Natural killer cell (primary cell): ENCODE results near the gene HCFC1. TPM values are rescaled to one million over a fixed set of nuclear protein-coding genes. Genes with fewer than 3 reads are reported as not detected.
A peak's percentile ranks its signal among the peaks of the same experiment; 100 is the strongest.

Experiments
- ATAC-seq, 3 donors: fragments of 150-1000 bp in 2 of 3; fragments of 200-7000 bp in 1 of 3; cut with Tn5 transposase; 1 replicate in 1 of 3; 2 replicates in 2 of 3; pipeline ENCODE4 v1.10.0; 2021; ENCODE audit warnings: mild to moderate bottlenecking in 2 of 3, moderate library complexity in 2 of 3
- DNase-seq, 2 donors: peaks; one replicate each; pipeline versions ENCODE4 v3.0.0 to v3.0.0-alpha.2; 2013 to 2021; ENCODE audit warnings: mixed read lengths in 1 of 2
- H3K27ac ChIP-seq: one replicate; pipeline ENCODE4 v1.5.1; 2013; ENCODE audit warnings: mild to moderate bottlenecking, low read length
- H3K27me3 ChIP-seq: one replicate; pipeline ENCODE4 v1.6.1; 2013; ENCODE audit warnings: low read length; ENCODE audit not compliant: control insufficient read depth, insufficient read depth
- H3K36me3 ChIP-seq: one replicate; pipeline ENCODE4 v1.6.1; 2013; ENCODE audit warnings: low read length; ENCODE audit not compliant: control insufficient read depth, insufficient read depth
- H3K4me1 ChIP-seq: one replicate; pipeline ENCODE4 v1.6.1; 2013; ENCODE audit warnings: low read length; ENCODE audit not compliant: control insufficient read depth, insufficient read depth
- H3K4me3 ChIP-seq: one replicate; pipeline ENCODE4 v1.5.1; 2013; ENCODE audit warnings: low read length
- H3K9me3 ChIP-seq: one replicate; pipeline ENCODE4 v1.6.1; 2013; ENCODE audit warnings: low read length; ENCODE audit not compliant: control insufficient read depth, insufficient read depth
- H3K27ac Mint-ChIP-seq, 2 donors: one replicate each; pipeline ENCODE4 v1.8.0; 2022; ENCODE audit warnings: mild to moderate bottlenecking in 2 of 2, mixed read lengths in 2 of 2, moderate library complexity in 1 of 2
- H3K27me3 Mint-ChIP-seq, 2 donors: one replicate each; pipeline ENCODE4 v1.8.0; 2022; ENCODE audit warnings: low read depth in 2 of 2, mixed read lengths in 2 of 2
- H3K36me3 Mint-ChIP-seq: one replicate; pipeline ENCODE4 v1.8.0; 2022; ENCODE audit warnings: mixed read lengths
- H3K4me1 Mint-ChIP-seq, 2 donors: one replicate each; pipeline ENCODE4 v1.8.0; 2022; ENCODE audit warnings: mixed read lengths in 2 of 2
- H3K4me3 Mint-ChIP-seq: one replicate; pipeline ENCODE4 v1.8.0; 2022; ENCODE audit warnings: mild to moderate bottlenecking, moderate library complexity, mixed read lengths
- H3K9me3 Mint-ChIP-seq, 2 donors: one replicate each; pipeline ENCODE4 v1.8.0; 2022; ENCODE audit warnings: mixed read lengths in 2 of 2
- CTCF ChIP-seq: fragments of 200-600 bp; IDR thresholded peaks from one replicate; pipeline ENCODE4 v1.8.0; 2022; ENCODE audit warnings: antibody characterized with exemption
- WGBS: methylation state at CpG from one replicate; pipeline ENCODE4 v1.1.7; 2013; ENCODE audit warnings: missing lambda C conversion rate; ENCODE audit not compliant: insufficient coverage; 5-methylcytosine and 5-hydroxymethylcytosine counted together
- intact Hi-C: fragments of 100-400 bp; cut with micrococcal nuclease; formaldehyde crosslinking; loops from one replicate; pipeline ENCODE4 v1.14.2; 2022
- total RNA-seq, 4 donors: library from RNA; stranded (reverse); fragments of 120-200 nt in 1 of 4; gene quantifications; one replicate each; pipeline versions ENCODE4 v1.2.3 to v1.2.4, GENCODE V29; 2013 to 2022

The HCFC1 gene
- total RNA-seq, 3 donors from 2014 or later (not counting 1 experiment from before 2014, with no cell fraction given), result 65.2 to 76.7 (median 67.5) TPM

GRCh38 chrX:153950127-153950526, 21.5 kb downstream of the HCFC1 start:
- no peak overlapping the region for H3K4me3 ChIP-seq
- no peaks in the 10 kb centered on the region for H3K36me3 Mint-ChIP-seq
- ATAC-seq (no peak), DNase-seq (no peak)
- H3K36me3 ChIP-seq, result peaks cover 58% of the 10 kb centered on the region
- H3K4me1 ChIP-seq, result peaks cover 52% of the 10 kb centered on the region
- no peaks in the 10 kb centered on the region for H3K9me3 ChIP-seq
- no peak overlapping the region for H3K27ac ChIP-seq
- H3K27ac Mint-ChIP-seq, result no peak overlapping the region
- H3K27me3 ChIP-seq, result no peaks in the 10 kb centered on the region
- no peaks in the 10 kb centered on the region for H3K27me3 Mint-ChIP-seq
- H3K4me3 Mint-ChIP-seq, result no peak overlapping the region
- no peak for TF ChIP-seq CTCF
- H3K4me1 Mint-ChIP-seq, result peaks cover 11 to 20% of the 10 kb centered on the region in 2 donors
- H3K9me3 Mint-ChIP-seq, result no peaks in the 10 kb centered on the region
- intact Hi-C loops, result no loop called here
- WGBS, result 94% methylated on average over 19 of the region's 19 CpGs

- DNase-seq (peak in 1 of 2 donors; percentile 46), ATAC-seq (peak in 2 of 3 donors; percentile 28 to 29)
- Mint-ChIP-seq H3K4me1 (peaks cover 11 to 25% of the 10 kb centered on the region in 2 donors), H3K9me3 (no peaks in the 10 kb centered on the region), H3K4me3 (peak overlapping the region; percentile 72), H3K27ac (peak overlapping the region; percentile 87 to 93), H3K36me3 (no peaks in the 10 kb centered on the region), H3K27me3 (no peaks in the 10 kb centered on the region)
- no peaks in the 10 kb centered on the region for H3K27me3 ChIP-seq
- peak overlapping the region; percentile 61 for H3K27ac ChIP-seq
- intact Hi-C loops, result no loop called here
- no peaks in the 10 kb centered on the region for H3K9me3 ChIP-seq
- 41% methylated on average over 23 of the region's 30 CpGs for WGBS
- H3K4me3 ChIP-seq, result no peak overlapping the region
- peaks cover 62% of the 10 kb centered on the region for H3K4me1 ChIP-seq
- no peak for TF ChIP-seq CTCF
- H3K36me3 ChIP-seq, result peaks cover 50% of the 10 kb centered on the region
Measured at GRCh38 chrX:153948847-153949805, 22.5 kb downstream of the HCFC1 start.

- 58% methylated on average over 6 of the region's 10 CpGs for WGBS
- Mint-ChIP-seq H3K36me3 (no peaks in the 10 kb centered on the region), H3K9me3 (no peaks in the 10 kb centered on the region), H3K27me3 (no peaks in the 10 kb centered on the region), H3K4me3 (peak overlapping the region; percentile 72), H3K27ac (peak overlapping the region; percentile 87 to 93), H3K4me1 (peaks cover 11 to 25% of the 10 kb centered on the region in 2 donors)
- Histone ChIP-seq H3K27ac (peak overlapping the region; percentile 61), H3K36me3 (peaks cover 42% of the 10 kb centered on the region), H3K27me3 (no peaks in the 10 kb centered on the region), H3K4me1 (peaks cover 62% of the 10 kb centered on the region), H3K9me3 (no peaks in the 10 kb centered on the region), H3K4me3 (no peak overlapping the region)
- TF ChIP-seq CTCF, result no peak
- intact Hi-C loops, result no loop called here
- ATAC-seq (no peak), DNase-seq (no peak)
Measured at GRCh38 chrX:153948002-153948466, 23.6 kb downstream of the HCFC1 start.
